ENCODE results near the gene PTMA.

Gene PTMA

DNA sequence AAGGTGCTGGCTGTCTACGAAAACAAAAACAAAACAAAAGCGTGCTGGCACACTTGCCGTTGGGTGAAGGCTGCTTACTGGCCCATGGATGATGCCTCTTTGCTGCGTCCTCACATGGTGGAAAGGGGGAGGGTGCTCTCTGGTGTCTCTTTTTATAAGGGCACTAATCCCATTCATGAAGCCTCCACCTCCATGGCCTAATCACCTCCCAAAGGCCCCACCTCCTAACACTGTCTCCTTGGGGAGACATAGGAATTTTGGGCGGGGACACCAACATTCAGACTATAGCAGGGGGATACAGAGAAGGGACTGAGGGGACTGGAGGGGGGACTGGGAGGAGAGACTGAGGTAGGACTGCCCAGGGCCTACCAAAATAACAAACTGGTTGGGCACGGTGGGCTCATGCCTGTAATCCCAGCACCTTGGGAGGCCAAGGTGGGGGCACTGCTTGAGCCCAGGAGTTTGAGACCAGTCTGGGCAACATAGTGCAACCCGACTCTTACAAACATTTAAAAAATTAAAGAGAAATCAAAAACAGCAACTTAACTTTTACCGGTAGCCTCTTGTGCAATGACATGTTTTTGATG is 14.5 kb downstream of the PTMA start:
- Histone ChIP-seq H3K36me3 (replicated peaks; ENCODE audit: insufficient read depth, low read length) (no peaks in the 10 kb centered on the region), H3F3A (ENCODE audit: insufficient read depth, low read length) (no peaks in the 10 kb centered on the region), H4K20me1 (ENCODE audit: insufficient read depth, low read length) (no peaks in the 10 kb centered on the region), H3K27ac (ENCODE audit: low read length) (no peak overlapping the region), H3K79me2 (ENCODE audit: low read length) (no peaks in the 10 kb centered on the region), H2AFZ (ENCODE audit: low read length) (no peak overlapping the region), H3K9me2 (replicated peaks; ENCODE audit: insufficient read depth, low read length) (no peaks in the 10 kb centered on the region), H3K9ac (ENCODE audit: low read length) (no peak overlapping the region), H3K4me1 (ENCODE audit: low read length) (no peaks in the 10 kb centered on the region), H3K9me3 (replicated peaks; ENCODE audit: insufficient read depth, low read length) (no peaks in the 10 kb centered on the region), H3K27me3 (replicated peaks; ENCODE audit: insufficient read depth, low read length) (no peaks in the 10 kb centered on the region), H3K4me3 (ENCODE audit: low read length) (no peak overlapping the region), H3K4me2 (ENCODE audit: low read depth, low read length) (no peak overlapping the region)
- TF ChIP-seq CTCF (IDR thresholded peaks at IDR 0.05; ENCODE audit: low read length) (no peak), EZH2 (optimal IDR thresholded peaks at IDR 0.05; ENCODE audit: low read depth, low read length) (no peak), EZH2phosphoT487 (IDR thresholded peaks at IDR 0.05; ENCODE audit: low read length) (no peak)
- DNase-seq: no peak

GRCh38 chr2:231725476-231725875 is 17.2 kb downstream of the PTMA start:
- DNase-seq: no peak
- Histone ChIP-seq H4K20me1 (ENCODE audit: insufficient read depth, low read length) (no peaks in the 10 kb centered on the region), H3K9me2 (replicated peaks; ENCODE audit: insufficient read depth, low read length) (no peaks in the 10 kb centered on the region), H2AFZ (ENCODE audit: low read length) (no peak overlapping the region), H3K36me3 (replicated peaks; ENCODE audit: insufficient read depth, low read length) (no peaks in the 10 kb centered on the region), H3K27ac (ENCODE audit: low read length) (no peak overlapping the region), H3K4me2 (ENCODE audit: low read depth, low read length) (no peak overlapping the region), H3K9ac (ENCODE audit: low read length) (no peak overlapping the region), H3K4me3 (ENCODE audit: low read length) (no peak overlapping the region), H3K9me3 (replicated peaks; ENCODE audit: insufficient read depth, low read length) (no peaks in the 10 kb centered on the region), H3K79me2 (ENCODE audit: low read length) (no peaks in the 10 kb centered on the region), H3F3A (ENCODE audit: insufficient read depth, low read length) (no peaks in the 10 kb centered on the region), H3K4me1 (ENCODE audit: low read length) (no peaks in the 10 kb centered on the region), H3K27me3 (replicated peaks; ENCODE audit: insufficient read depth, low read length) (no peaks in the 10 kb centered on the region)
- TF ChIP-seq EZH2 (optimal IDR thresholded peaks at IDR 0.05; ENCODE audit: low read depth, low read length): no peak
- no peak for TF ChIP-seq CTCF (IDR thresholded peaks at IDR 0.05; ENCODE audit: low read length)
- TF ChIP-seq EZH2phosphoT487 (IDR thresholded peaks at IDR 0.05; ENCODE audit: low read length): no peak

DNA sequence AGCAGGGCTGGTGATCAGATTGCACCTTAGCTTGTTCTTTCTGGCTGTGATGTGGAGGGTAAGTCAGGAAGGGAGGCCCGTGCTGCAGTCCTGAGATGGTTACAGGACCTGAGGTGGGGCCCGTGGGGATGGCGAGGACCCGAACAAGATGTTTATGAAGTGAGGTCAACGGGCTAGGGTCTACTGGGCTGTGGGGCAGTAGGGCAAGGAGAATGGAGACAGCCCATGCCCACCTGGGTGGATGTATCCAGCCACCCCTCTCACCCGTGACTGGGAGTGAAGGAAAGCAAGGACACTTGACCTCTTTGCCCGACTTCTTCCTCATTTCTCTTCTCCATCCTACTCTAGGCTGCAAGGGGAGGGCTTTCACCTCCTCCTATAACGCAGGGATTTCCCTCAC is 18.0 kb downstream of the PTMA start:
- no peaks in the 10 kb centered on the region for H3K4me1 ChIP-seq (ENCODE audit: low read length)
- no peak for DNase-seq
- H3K27ac ChIP-seq (ENCODE audit: low read length): no peak overlapping the region

More for the DNA sequence above, 18.0 kb downstream of the PTMA start:
- Histone ChIP-seq H3K27me3 (replicated peaks; ENCODE audit: insufficient read depth, low read length) (no peaks in the 10 kb centered on the region), H3K9me3 (replicated peaks; ENCODE audit: insufficient read depth, low read length) (no peaks in the 10 kb centered on the region), H3K4me3 (ENCODE audit: low read length) (no peak overlapping the region), H3F3A (ENCODE audit: insufficient read depth, low read length) (no peaks in the 10 kb centered on the region), H3K9ac (ENCODE audit: low read length) (no peak overlapping the region), H3K4me2 (ENCODE audit: low read depth, low read length) (no peak overlapping the region), H3K36me3 (replicated peaks; ENCODE audit: insufficient read depth, low read length) (no peaks in the 10 kb centered on the region), H3K9me2 (replicated peaks; ENCODE audit: insufficient read depth, low read length) (no peaks in the 10 kb centered on the region), H4K20me1 (ENCODE audit: insufficient read depth, low read length) (no peaks in the 10 kb centered on the region), H3K79me2 (ENCODE audit: low read length) (no peaks in the 10 kb centered on the region), H2AFZ (ENCODE audit: low read length) (no peak overlapping the region)
- TF ChIP-seq EZH2 (optimal IDR thresholded peaks at IDR 0.05; ENCODE audit: low read depth, low read length) (no peak), EZH2phosphoT487 (IDR thresholded peaks at IDR 0.05; ENCODE audit: low read length) (no peak), CTCF (IDR thresholded peaks at IDR 0.05; ENCODE audit: low read length) (no peak)

All from MM.1S (cell line).